ENCODE data around the gene ANAPC13. TPM values are rescaled to one million over a fixed set of nuclear protein-coding genes. Genes with fewer than 3 reads are reported as not detected.

Gene ANAPC13
- polyA plus RNA-seq, 1 donor from 2014 or later, result 178 TPM

GRCh38 chr3:134504132-134504531, 18.3 kb upstream of the ANAPC13 start:
- Histone ChIP-seq H3K79me2 (replicated peaks; ENCODE audit: insufficient read depth, low read length) (peaks cover 4% of the 10 kb centered on the region), H3K36me3 (ENCODE audit: insufficient read depth, low read length) (no peaks in the 10 kb centered on the region), H3F3A (ENCODE audit: insufficient read depth, low read length, poor library complexity, severe bottlenecking) (no peaks in the 10 kb centered on the region), H4K20me1 (ENCODE audit: insufficient read depth) (no peaks in the 10 kb centered on the region), H3K4me3 (ENCODE audit: low read length) (no peak overlapping the region), H3K9ac (ENCODE audit: low read length) (no peak overlapping the region), H3K9me2 (ENCODE audit: insufficient read depth, low read length) (no peaks in the 10 kb centered on the region), H3K9me3 (ENCODE audit: low read length) (peaks cover 9% of the 10 kb centered on the region), H3K27ac (ENCODE audit: low read length) (no peak overlapping the region), H2AFZ (ENCODE audit: low read depth, low read length) (no peak overlapping the region), H3K27me3 (ENCODE audit: insufficient read depth, low read depth, low read length) (no peaks in the 10 kb centered on the region), H3K4me2 (ENCODE audit: low read length) (no peak overlapping the region)
- TF ChIP-seq REST (IDR thresholded peaks at IDR 0.05; ENCODE audit: borderline replicate concordance) (no peak), EP300 (conservative IDR thresholded peaks at IDR 0.05; ENCODE audit: poor library complexity, severe bottlenecking) (no peak), MXI1 (conservative IDR thresholded peaks at IDR 0.05; ENCODE audit: poor library complexity, severe bottlenecking) (no peak), EZH2 (IDR thresholded peaks at IDR 0.05; ENCODE audit: borderline replicate concordance, insufficient read depth, low read length, poor library complexity, severe bottlenecking) (no peak), SMC3 (conservative IDR thresholded peaks at IDR 0.05; ENCODE audit: poor library complexity) (no peak)

- TF ChIP-seq SMC3 (conservative IDR thresholded peaks at IDR 0.05; ENCODE audit: poor library complexity), result no peak
- TF ChIP-seq EP300 (conservative IDR thresholded peaks at IDR 0.05; ENCODE audit: poor library complexity, severe bottlenecking), result no peak
- TF ChIP-seq POLR2AphosphoS5 (IDR thresholded peaks at IDR 0.05), result no peak
- no peak for TF ChIP-seq REST (IDR thresholded peaks at IDR 0.05; ENCODE audit: borderline replicate concordance)
- no peak for TF ChIP-seq RAD21 (conservative IDR thresholded peaks at IDR 0.05)
- no peak for TF ChIP-seq MXI1 (conservative IDR thresholded peaks at IDR 0.05; ENCODE audit: poor library complexity, severe bottlenecking)
- TF ChIP-seq TAF1 (IDR thresholded peaks at IDR 0.05; ENCODE audit: low read depth), result no peak
- no peak for TF ChIP-seq CTCF (IDR thresholded peaks at IDR 0.05; ENCODE audit: poor library complexity, severe bottlenecking)
- no peak for TF ChIP-seq EZH2 (IDR thresholded peaks at IDR 0.05; ENCODE audit: borderline replicate concordance, insufficient read depth, low read length, poor library complexity, severe bottlenecking)
These were observed 17.5 kb upstream of the ANAPC13 start for GRCh38 chr3:134503266-134503665.

More at GRCh38 chr3:134503266-134503665, 17.5 kb upstream of the ANAPC13 start:
- no peak overlapping the region for H2AFZ ChIP-seq (ENCODE audit: low read depth, low read length)
- H3K4me2 ChIP-seq (ENCODE audit: low read length), result no peak overlapping the region
- H3K9me3 ChIP-seq (ENCODE audit: low read length), result peaks cover 9% of the 10 kb centered on the region
- no peaks in the 10 kb centered on the region for H3K36me3 ChIP-seq (ENCODE audit: insufficient read depth, low read length)
- H3K9ac ChIP-seq (ENCODE audit: low read length), result no peak overlapping the region
- no peaks in the 10 kb centered on the region for H3K9me2 ChIP-seq (ENCODE audit: insufficient read depth, low read length)
- H3K4me3 ChIP-seq (ENCODE audit: low read length), result no peak overlapping the region
- no peaks in the 10 kb centered on the region for H3K27me3 ChIP-seq (ENCODE audit: insufficient read depth, low read depth, low read length)
- H4K20me1 ChIP-seq (ENCODE audit: insufficient read depth), result no peaks in the 10 kb centered on the region
- H3F3A ChIP-seq (ENCODE audit: insufficient read depth, low read length, poor library complexity, severe bottlenecking), result no peaks in the 10 kb centered on the region
- peaks cover 4% of the 10 kb centered on the region for H3K79me2 ChIP-seq (replicated peaks; ENCODE audit: insufficient read depth, low read length)
- H3K27ac ChIP-seq (ENCODE audit: low read length), result no peak overlapping the region

All from neural cell (in vitro differentiated cells).